Occipital lobe (tissue), 3 donors: Measurements from ENCODE around the gene DEFB121. TPM values are rescaled to one million over a fixed set of nuclear protein-coding genes. Genes with fewer than 3 reads are reported as not detected.

Experiments used
- DNase-seq: peaks from one replicate; lab custom pipeline; 2025; lab: John Stamatoyannopoulos, UW
- small RNA-seq: library from RNA; depleted of rRNA; stranded (forward); fragments of <200 nt; gene quantifications from one replicate; pipeline ENCODE3, GENCODE V24; 2014
- total RNA-seq: library from RNA; depleted of rRNA; stranded (reverse); fragments of >200 nt; gene quantifications from one replicate; pipeline ENCODE4 v1.2.3, GENCODE V29; 2014

Gene DEFB121
- total RNA-seq, 1 donor from 2014 or later = not detected

DNA sequence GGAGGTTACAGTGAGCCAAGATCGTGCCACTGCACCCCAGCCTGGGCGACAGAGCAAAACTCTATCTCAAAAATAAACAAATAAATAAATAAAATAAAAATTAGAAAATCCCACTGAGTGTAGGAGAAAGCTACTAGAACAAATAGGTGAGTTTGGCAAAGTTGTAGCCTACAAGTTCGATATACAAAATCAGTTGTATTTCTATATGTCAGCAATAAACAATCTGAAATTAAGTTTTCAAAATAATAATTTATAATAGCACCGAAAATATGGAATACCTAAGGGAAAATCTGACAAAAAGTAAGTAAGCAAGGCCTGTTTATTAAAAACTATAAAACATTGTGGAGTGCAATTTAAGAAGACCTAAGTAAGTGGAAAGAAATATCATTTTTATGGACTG is 42.7 kb downstream of the DEFB121 start:
- no peak for DNase-seq

DNA sequence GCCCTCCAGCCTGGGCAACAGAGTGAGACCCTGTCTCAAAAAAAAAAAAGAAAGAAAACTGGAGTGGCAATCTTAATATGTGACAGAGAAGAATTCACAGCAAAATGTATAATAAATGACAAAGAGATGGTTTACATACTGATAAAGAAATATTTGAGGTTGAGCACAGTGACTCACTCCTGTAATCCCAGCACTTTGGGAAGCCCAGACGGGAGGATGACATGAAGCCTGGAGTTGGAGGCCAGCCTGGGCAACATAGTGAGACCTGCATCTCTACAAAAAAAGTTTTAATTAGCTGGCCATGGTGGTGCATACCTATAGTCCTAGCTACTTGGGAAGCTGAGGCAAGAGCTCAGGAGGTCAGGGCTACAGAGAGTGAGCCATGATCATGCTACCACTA is 50.0 kb downstream of the DEFB121 start:
- DNase-seq = no peak

Small RNA genes within 50 kb of the gene (small RNA-seq; reads per million reads assigned to genes)
- gene DEFB117 = not detected
- not detected for gene RF00561
- gene RNA5SP480 = not detected

Other genes starting within 250 kb of the DEFB121 start
- gene DEFB115, start 148.6 kb downstream of the DEFB121 start, total RNA-seq = not detected
- not detected for gene DEFB116, start 97.6 kb downstream of the DEFB121 start, total RNA-seq
- not detected for gene DEFB118, start 37.6 kb downstream of the DEFB121 start, total RNA-seq
- not detected for gene DEFB119, start 15.6 kb downstream of the DEFB121 start, total RNA-seq
- gene DEFB123, start 34.4 kb upstream of the DEFB121 start, total RNA-seq = not detected
- not detected for gene DEFB124, start 68.9 kb upstream of the DEFB121 start, total RNA-seq
- gene REM1, start 69.1 kb upstream of the DEFB121 start, total RNA-seq = not detected
- gene HM13, start 108.2 kb upstream of the DEFB121 start, total RNA-seq = 27.8 TPM
- 66.9 TPM for gene ID1, start 199.1 kb upstream of the DEFB121 start, total RNA-seq
- not detected for gene COX4I2, start 231.7 kb upstream of the DEFB121 start, total RNA-seq